Uterus (tissue), 2 donors: ENCODE data around the gene OSBPL8.

Experiments used
- CTCF ChIP-seq, 4 experiments: fragments of 200-600 bp in 2 of 4; fragments of 450-650 bp in 2 of 4; sonication (generic) in 2 of 4; IDR thresholded peaks; one replicate each; pipeline ENCODE4 v1.5.1; 2016 to 2019; ENCODE audit warnings: antibody characterized with exemption in 4 of 4, mild to moderate bottlenecking in 2 of 4, moderate library complexity in 1 of 4
- POLR2A ChIP-seq, 2 donors: fragments of 450-650 bp; IDR thresholded peaks; one replicate each; pipeline ENCODE4 v1.6.1; 2016; ENCODE audit warnings: antibody characterized with exemption in 2 of 2, mild to moderate bottlenecking in 1 of 2, moderate library complexity in 1 of 2

- no peak for TF ChIP-seq CTCF (IDR thresholded peaks at IDR 0.05)
- no peak for TF ChIP-seq POLR2A (IDR thresholded peaks at IDR 0.05)
Measured at GRCh38 chr12:76470028-76470939, 89.3 kb downstream of the OSBPL8 start.
